VCaP (cell line): ENCODE data around the gene SAPCD2.
"Not testable (repeated sequence)": the region's sequence is repeated elsewhere in the genome, so short reads cannot be mapped to it uniquely, and the experiment has no call there.

Experiments
- H3K27ac ChIP-seq: fragments of 450-650 bp; 2 replicates; pipeline ENCODE4 v1.5.1; 2017
- CTCF ChIP-seq: fragments of 450-650 bp; conservative IDR thresholded peaks from 2 replicates; pipeline ENCODE4 v1.5.1; 2017; ENCODE audit warnings: mild to moderate bottlenecking, moderate library complexity

Gene SAPCD2

GRCh38 chr9:137035937-137036336 is 34.4 kb downstream of the SAPCD2 start:
- no peak for TF ChIP-seq CTCF
- H3K27ac ChIP-seq: peak overlapping the region; percentile 91

- peak; percentile 64 for TF ChIP-seq CTCF
- H3K27ac ChIP-seq: peak overlapping the region; percentile 91
These were observed 34.9 kb downstream of the SAPCD2 start for GRCh38 chr9:137035507-137035834.

DNA sequence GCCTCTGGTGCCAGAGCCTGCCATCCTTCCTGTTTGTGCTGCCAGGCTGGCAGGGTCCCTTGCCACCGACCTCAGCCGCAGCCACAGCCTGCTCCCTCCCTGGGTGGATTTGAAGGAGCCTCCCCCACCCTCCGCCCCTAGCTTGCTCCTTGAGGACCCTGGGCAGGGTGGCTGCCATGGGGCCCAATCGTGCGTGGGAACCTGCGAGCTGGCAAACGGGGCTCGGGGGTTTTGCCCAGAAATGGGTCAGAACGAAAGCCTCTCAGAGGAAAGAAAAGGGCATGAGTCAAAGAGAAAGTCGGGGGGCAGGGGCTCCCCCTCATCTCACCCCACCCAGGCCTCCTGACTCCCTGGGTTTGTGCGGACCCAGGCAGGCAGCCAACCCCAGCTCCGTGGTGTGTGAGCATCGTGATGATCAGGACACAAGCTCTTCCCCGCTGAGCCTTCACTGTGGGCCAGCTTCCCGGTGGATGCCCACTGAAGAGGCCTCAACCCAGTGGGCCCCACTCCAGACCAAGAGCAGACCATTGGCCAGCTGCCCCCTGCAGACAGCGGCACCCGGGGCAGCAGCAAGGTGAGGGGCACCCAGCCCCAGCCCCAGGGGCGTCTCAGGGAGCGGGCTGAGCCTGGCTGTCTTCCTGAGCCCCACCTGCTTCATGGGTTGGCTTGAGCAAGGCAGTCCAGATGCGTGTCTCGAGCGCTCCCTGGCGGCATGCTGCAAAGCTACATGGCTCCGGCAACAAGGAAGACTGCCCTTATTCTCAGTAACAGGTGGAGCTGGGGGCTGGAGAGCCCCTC is 35.4 kb downstream of the SAPCD2 start:
- H3K27ac ChIP-seq: peak overlapping the region; percentile 91
- peak; percentile 97 for TF ChIP-seq CTCF

- TF ChIP-seq CTCF: no peak
- H3K27ac ChIP-seq: peak overlapping the region; percentile 91
These were observed 36.2 kb downstream of the SAPCD2 start for GRCh38 chr9:137034039-137034708.

GRCh38 chr9:137033481-137033880 is 36.9 kb downstream of the SAPCD2 start:
- H3K27ac ChIP-seq: not testable (repeated sequence)

- no peak overlapping the region for H3K27ac ChIP-seq
- no peak for TF ChIP-seq CTCF
These were observed 37.5 kb downstream of the SAPCD2 start for GRCh38 chr9:137032858-137033257.

DNA sequence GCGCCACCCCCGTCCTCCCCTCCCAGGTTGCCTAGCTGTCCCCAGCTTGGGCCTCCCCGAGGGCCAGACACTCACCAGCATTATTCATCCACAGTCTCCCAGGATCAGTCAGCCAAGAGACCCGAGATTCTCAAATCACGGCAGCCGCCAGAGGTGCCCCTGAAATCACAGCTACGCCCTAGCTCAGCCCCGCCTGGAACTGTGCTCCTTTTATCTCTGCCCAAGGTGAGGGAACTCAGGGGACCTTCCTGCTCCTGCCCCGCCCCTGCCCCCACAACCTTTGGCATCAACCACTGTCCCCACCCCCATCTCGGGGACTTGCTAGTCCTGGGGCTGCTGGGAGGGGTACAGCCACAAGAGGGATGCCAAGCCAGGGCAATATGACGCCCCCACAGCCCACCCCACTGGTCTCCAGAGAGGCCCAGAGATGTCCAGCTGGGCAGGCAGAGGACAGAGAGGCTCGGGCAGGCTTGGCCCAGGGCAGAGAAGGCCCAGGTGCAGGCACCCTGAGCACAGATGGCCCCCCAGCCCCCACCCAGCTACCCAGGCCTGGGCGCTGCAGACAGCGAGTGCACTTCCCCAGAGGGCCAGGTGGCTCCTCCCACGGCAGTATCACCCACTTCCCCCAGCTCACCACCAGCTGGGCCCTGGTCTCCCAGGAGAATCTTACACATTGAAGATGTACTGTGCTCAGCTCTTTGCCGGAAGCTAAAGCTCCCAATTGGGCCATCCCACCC is 38.3 kb downstream of the SAPCD2 start, which contains the start of gene FUT7:
TSS of gene FUT7 (minus strand) at position 185 of the 737 bp plus-strand sequence. CDS start at position 88, 97 bp downstream.
- H3K27ac ChIP-seq: no peak within 1 kb of the TSS
- no peak for TF ChIP-seq CTCF
